Neural progenitor cell (in vitro differentiated cells): ENCODE results near the gene NXN. TPM values are rescaled to one million over a fixed set of nuclear protein-coding genes. Genes with fewer than 3 reads are reported as not detected.

ENCODE experiments used
- DNase-seq: peaks from one replicate; pipeline ENCODE4 v3.0.0-alpha.2; 2016; ENCODE audit warnings: low spot score
- H2AFZ ChIP-seq: fragments of 200-600 bp; sonication (generic); replicated peaks from 2 replicates; pipeline ENCODE4 v1.6.1; 2016; ENCODE audit warnings: antibody characterized with exemption
- H3F3A ChIP-seq: fragments of 200-600 bp; sonication (generic); 2 replicates; pipeline ENCODE4 v1.6.1; 2016; ENCODE audit warnings: antibody characterized with exemption, low read depth
- H3K27ac ChIP-seq: fragments of 200-600 bp; sonication (generic); 2 replicates; pipeline ENCODE4 v1.5.1; 2016; ENCODE audit warnings: mild to moderate bottlenecking
- H3K27me3 ChIP-seq: fragments of 200-600 bp; sonication (generic); 2 replicates; pipeline ENCODE4 v1.6.1; 2016; ENCODE audit warnings: mild to moderate bottlenecking, moderate library complexity
- H3K36me3 ChIP-seq: fragments of 200-600 bp; sonication (generic); 2 replicates; pipeline ENCODE4 v1.5.1; 2016
- H3K4me1 ChIP-seq: fragments of 200-600 bp; sonication (generic); 2 replicates; pipeline ENCODE4 v1.6.1; 2016; ENCODE audit warnings: mixed run types
- H3K4me2 ChIP-seq: fragments of 200-600 bp; sonication (generic); 2 replicates; pipeline ENCODE4 v1.6.1; 2016
- H3K4me3 ChIP-seq: fragments of 200-600 bp; sonication (generic); 2 replicates; pipeline ENCODE4 v1.5.1; 2016
- H3K79me2 ChIP-seq: fragments of 200-600 bp; sonication (generic); 2 replicates; pipeline ENCODE4 v1.6.1; 2016; ENCODE audit warnings: low read depth
- H3K9ac ChIP-seq: fragments of 200-600 bp; sonication (generic); 2 replicates; pipeline ENCODE4 v1.6.1; 2016
- H3K9me3 ChIP-seq: fragments of 200-600 bp; sonication (generic); 2 replicates; pipeline ENCODE4 v1.5.1; 2016; ENCODE audit warnings: low read depth
- H4K20me1 ChIP-seq: fragments of 200-600 bp; sonication (generic); 2 replicates; pipeline ENCODE4 v1.6.1; 2016; ENCODE audit warnings: low read depth
- H3K27ac Mint-ChIP-seq: 3 replicates; pipeline ENCODE4 v1.8.0; 2021; ENCODE audit warnings: mixed read lengths
- H3K27me3 Mint-ChIP-seq: 2 replicates; pipeline ENCODE4 v1.8.0; 2022; ENCODE audit warnings: low read depth, mild to moderate bottlenecking, inconsistent platforms, moderate library complexity, mixed read lengths; ENCODE audit not compliant: insufficient read depth
- H3K36me3 Mint-ChIP-seq: 3 replicates; pipeline ENCODE4 v1.8.0; 2021; ENCODE audit warnings: mixed read lengths
- H3K4me1 Mint-ChIP-seq: 3 replicates; pipeline ENCODE4 v1.8.0; 2021; ENCODE audit warnings: mixed read lengths
- H3K4me3 Mint-ChIP-seq: 3 replicates; pipeline ENCODE4 v1.8.0; 2021; ENCODE audit warnings: mild to moderate bottlenecking, moderate library complexity, mixed read lengths
- H3K9me3 Mint-ChIP-seq: 3 replicates; pipeline ENCODE4 v1.8.0; 2020; ENCODE audit warnings: mixed read lengths
- CTCF ChIP-seq: fragments of 200-600 bp; sonication (generic); IDR thresholded peaks from 2 replicates; pipeline ENCODE4 v1.5.1; 2017; ENCODE audit warnings: antibody characterized with exemption, mild to moderate bottlenecking
- EZH2 ChIP-seq: fragments of 200-600 bp; sonication (generic); IDR thresholded peaks from 2 replicates; pipeline ENCODE4 v1.6.1; 2017; ENCODE audit warnings: antibody characterized with exemption, mild to moderate bottlenecking, moderate library complexity
- EZH2phosphoT487 ChIP-seq: fragments of 200-600 bp; sonication (generic); IDR thresholded peaks from 2 replicates; pipeline ENCODE4 v1.6.1; 2017; ENCODE audit warnings: antibody characterized with exemption
- total RNA-seq: library from RNA; depleted of rRNA; stranded (reverse); fragments of >200 nt; gene quantifications from 2 replicates; pipeline ENCODE4 v1.2.3, GENCODE V29; 2015; ENCODE audit warnings: low replicate concordance

Gene NXN
- total RNA-seq, 1 donor from 2014 or later: 35.9 TPM

GRCh38 chr17:804541-805435, 174.8 kb downstream of the NXN start:
- Mint-ChIP-seq H3K27me3 (peaks cover 10% of the 10 kb centered on the region), H3K9me3 (no peaks in the 10 kb centered on the region), H3K36me3 (peaks cover 15% of the 10 kb centered on the region), H3K4me3 (peak overlapping the region; percentile 59), H3K4me1 (peaks cover 36% of the 10 kb centered on the region), H3K27ac (peak overlapping the region; percentile 95)
- Histone ChIP-seq H3K27me3 (no peaks in the 10 kb centered on the region), H3K4me1 (peaks cover 11% of the 10 kb centered on the region), H3K79me2 (no peaks in the 10 kb centered on the region), H3K4me2 (peak overlapping the region; percentile 45), H3K36me3 (no peaks in the 10 kb centered on the region), H4K20me1 (peaks cover 20% of the 10 kb centered on the region), H3K9ac (no peak overlapping the region), H3F3A (peaks cover 3% of the 10 kb centered on the region), H2AFZ (no peak overlapping the region), H3K9me3 (no peaks in the 10 kb centered on the region), H3K27ac (peak overlapping the region; percentile 83), H3K4me3 (no peak overlapping the region)
- no peak for TF ChIP-seq CTCF
- TF ChIP-seq EZH2: no peak
- no peak for TF ChIP-seq EZH2phosphoT487
- DNase-seq: peak; percentile 48

GRCh38 chr17:802901-803881, 176.4 kb downstream of the NXN start:
- Mint-ChIP-seq H3K36me3 (peaks cover 9% of the 10 kb centered on the region), H3K4me3 (peak overlapping the region; percentile 77), H3K27ac (peak overlapping the region; percentile 95), H3K27me3 (peaks cover 8% of the 10 kb centered on the region), H3K9me3 (no peaks in the 10 kb centered on the region), H3K4me1 (peaks cover 36% of the 10 kb centered on the region)
- no peak overlapping the region for H2AFZ ChIP-seq
- peaks cover 11% of the 10 kb centered on the region for H3K4me1 ChIP-seq
- no peak overlapping the region for H3K9ac ChIP-seq
- H3F3A ChIP-seq: peaks cover 3% of the 10 kb centered on the region
- no peak for DNase-seq
- no peak overlapping the region for H3K4me3 ChIP-seq
- peaks cover 20% of the 10 kb centered on the region for H4K20me1 ChIP-seq
- no peaks in the 10 kb centered on the region for H3K9me3 ChIP-seq
- TF ChIP-seq EZH2 (no peak), EZH2phosphoT487 (no peak), CTCF (no peak)
- H3K79me2 ChIP-seq: no peaks in the 10 kb centered on the region
- H3K27me3 ChIP-seq: no peaks in the 10 kb centered on the region
- no peak overlapping the region for H3K27ac ChIP-seq
- no peak overlapping the region for H3K4me2 ChIP-seq
- H3K36me3 ChIP-seq: no peaks in the 10 kb centered on the region

- Histone ChIP-seq H3K4me3 (no peak overlapping the region), H3K9ac (no peak overlapping the region), H3K4me1 (peaks cover 11% of the 10 kb centered on the region), H3F3A (peaks cover 3% of the 10 kb centered on the region), H3K4me2 (no peak overlapping the region), H3K27ac (no peak overlapping the region), H3K36me3 (no peaks in the 10 kb centered on the region), H4K20me1 (peaks cover 20% of the 10 kb centered on the region), H3K79me2 (no peaks in the 10 kb centered on the region), H3K9me3 (no peaks in the 10 kb centered on the region), H3K27me3 (no peaks in the 10 kb centered on the region), H2AFZ (no peak overlapping the region)
- Mint-ChIP-seq H3K36me3 (peaks cover 9% of the 10 kb centered on the region), H3K9me3 (no peaks in the 10 kb centered on the region), H3K4me3 (no peak overlapping the region), H3K27ac (no peak overlapping the region), H3K4me1 (peaks cover 36% of the 10 kb centered on the region), H3K27me3 (peaks cover 8% of the 10 kb centered on the region)
- DNase-seq: no peak
- no peak for TF ChIP-seq EZH2
These were observed 177.1 kb downstream of the NXN start for GRCh38 chr17:802481-802880.
